PC-3 (cell line): Measurements from ENCODE around the gene GUCY2F. TPM values are rescaled to one million over a fixed set of nuclear protein-coding genes. Genes with fewer than 3 reads are reported as not detected.

Experiments
- ATAC-seq: fragments of 200-7000 bp; cut with Tn5 transposase; 2 replicates; pipeline ENCODE4 v1.9.1; 2020; ENCODE audit warnings: mild to moderate bottlenecking, moderate library complexity
- BruUV-seq: library from RNA; stranded (reverse); fragments of 400-500 nt; replicated peaks from 2 replicates; lab custom pipeline; 2021; lab: Mats Ljungman, UMichigan
- CTCF ChIA-PET: fragments of 300-600 bp; sonication (Branson Sonifier 250); formaldehyde crosslinking; loops from one replicate; lab custom pipeline; 2022; ENCODE audit warnings: antibody characterized with exemption; lab: Charles Lee
- POLR2A ChIA-PET: fragments of 300-600 bp; sonication (Branson Sonifier 250); formaldehyde crosslinking; loops from one replicate; lab custom pipeline; 2022; ENCODE audit warnings: antibody characterized with exemption; ENCODE audit not compliant: unreplicated experiment; lab: Charles Lee
- DNase-seq: peaks from one replicate; pipeline ENCODE4 v3.0.0-alpha.2; 2015
- H2AFZ ChIP-seq: fragments of 300-600 bp; sonication (generic); 2 replicates; pipeline ENCODE4 v1.6.0; 2016; ENCODE audit warnings: antibody characterized with exemption, low read length
- H3F3A ChIP-seq: fragments of 300-600 bp; sonication (generic); one replicate; pipeline ENCODE4 v1.6.0; 2017; ENCODE audit warnings: antibody characterized with exemption, low read length, control low read depth, mild to moderate bottlenecking; ENCODE audit not compliant: unreplicated experiment
- H3K27ac ChIP-seq: fragments of 300-600 bp; sonication (generic); 2 replicates; pipeline ENCODE4 v1.5.1; 2016; ENCODE audit warnings: mild to moderate bottlenecking, low read length
- H3K27me3 ChIP-seq: fragments of 300-600 bp; sonication (generic); 2 replicates; pipeline ENCODE4 v1.6.1; 2016; ENCODE audit warnings: low read length, mixed read lengths
- H3K36me3 ChIP-seq: fragments of 300-600 bp; sonication (generic); 2 replicates; pipeline ENCODE4 v1.6.1; 2016; ENCODE audit warnings: low read depth, mixed run types, low read length, mixed read lengths
- H3K4me1 ChIP-seq: fragments of 300-600 bp; sonication (generic); 2 replicates; pipeline ENCODE4 v1.5.1; 2016; ENCODE audit warnings: low read length; ENCODE audit not compliant: insufficient read depth
- H3K4me2 ChIP-seq: fragments of 300-600 bp; sonication (generic); 2 replicates; pipeline ENCODE4 v1.6.0; 2016; ENCODE audit warnings: low read length
- H3K4me3 ChIP-seq: fragments of 300-600 bp; sonication (generic); 2 replicates; pipeline ENCODE4 v1.5.1; 2016; ENCODE audit warnings: mild to moderate bottlenecking, low read length, mixed read lengths
- H3K79me2 ChIP-seq: fragments of 300-600 bp; sonication (generic); 2 replicates; pipeline ENCODE4 v1.6.1; 2017; ENCODE audit warnings: low read length, mixed read lengths
- H3K9ac ChIP-seq: fragments of 300-600 bp; sonication (generic); 2 replicates; pipeline ENCODE4 v1.6.0; 2016; ENCODE audit warnings: mild to moderate bottlenecking, low read length
- H3K9me2 ChIP-seq: fragments of 300-600 bp; sonication (generic); replicated peaks from 2 replicates; pipeline ENCODE4 v1.6.1; 2016; ENCODE audit warnings: mixed run types, low read length, mixed read lengths
- H3K9me3 ChIP-seq: fragments of 300-600 bp; sonication (generic); 2 replicates; pipeline ENCODE4 v1.6.1; 2016; ENCODE audit warnings: low read length, mixed read lengths
- H4K20me1 ChIP-seq: fragments of 300-600 bp; sonication (generic); 2 replicates; pipeline ENCODE4 v1.6.1; 2016; ENCODE audit warnings: low read length, mixed read lengths
- CTCF ChIP-seq: fragments of 300-600 bp; sonication (generic); conservative IDR thresholded peaks from 2 replicates; pipeline ENCODE4 v1.5.1; 2017; ENCODE audit warnings: antibody characterized with exemption, low read depth, mild to moderate bottlenecking, low read length
- EZH2 ChIP-seq: fragments of 300-600 bp; sonication (generic); IDR thresholded peaks from one replicate; pipeline ENCODE4 v1.6.1; 2017; ENCODE audit warnings: antibody characterized with exemption, mild to moderate bottlenecking, low read length; ENCODE audit not compliant: unreplicated experiment
- EZH2phosphoT487 ChIP-seq: fragments of 300-600 bp; sonication (generic); IDR thresholded peaks from 2 replicates; pipeline ENCODE4 v1.6.1; 2018; ENCODE audit warnings: mild to moderate bottlenecking, antibody characterized with exemption, low read length, borderline replicate concordance
- intact Hi-C: fragments of 100-400 bp; cut with micrococcal nuclease; formaldehyde crosslinking; loops from 2 replicates; pipeline ENCODE4 v1.9.0; 2023
- total RNA-seq: library from RNA; depleted of rRNA; stranded (reverse); fragments of >200 nt; gene quantifications from 2 replicates; pipeline ENCODE4 v1.2.3, GENCODE V29; 2014

The GUCY2F gene
- total RNA-seq, 1 experiment from 2014 or later: not detected

DNA sequence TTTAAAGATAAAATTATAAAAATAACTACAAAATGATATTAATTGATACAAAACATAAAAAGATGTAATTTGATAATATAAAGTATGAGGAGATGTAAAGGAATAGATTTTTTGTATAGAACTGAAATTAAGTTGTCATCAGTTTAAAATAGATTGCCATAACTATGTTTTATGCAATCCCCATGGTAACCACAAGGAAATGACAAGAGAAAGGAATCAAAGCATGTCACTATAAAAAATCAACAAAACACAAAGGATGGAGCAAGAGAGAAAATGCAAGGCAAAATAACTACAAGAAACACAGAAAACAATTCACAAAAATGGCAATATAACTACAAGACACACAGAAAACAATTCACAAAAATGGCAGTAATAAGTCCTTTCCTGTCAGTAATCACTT is 27.0 kb upstream of the GUCY2F start:
- CTCF ChIA-PET: no interaction called here
- Histone ChIP-seq H3K79me2 (no peaks in the 10 kb centered on the region), H2AFZ (no peak overlapping the region), H3K9me3 (no peaks in the 10 kb centered on the region), H3F3A (no peaks in the 10 kb centered on the region), H3K27me3 (peaks cover 4% of the 10 kb centered on the region; the same call in 1 of the 2 replicates), H3K9ac (no peak overlapping the region), H3K4me1 (no peaks in the 10 kb centered on the region), H3K9me2 (no peaks in the 10 kb centered on the region), H4K20me1 (no peaks in the 10 kb centered on the region), H3K27ac (no peak overlapping the region), H3K36me3 (no peaks in the 10 kb centered on the region), H3K4me3 (no peak overlapping the region), H3K4me2 (no peak overlapping the region)
- no peak for ATAC-seq
- POLR2A ChIA-PET: no interaction called here
- BruUV-seq: no TSS peak
- intact Hi-C loops: no loop called here
- no peak for DNase-seq
- no peak for TF ChIP-seq CTCF

- intact Hi-C loops: no loop called here
- ChIA-PET CTCF (no interaction called here), POLR2A (no interaction called here)
- no peak overlapping the region for H3K4me2 ChIP-seq
- no peak overlapping the region for H3K9ac ChIP-seq
- H3K4me3 ChIP-seq: no peak overlapping the region
- no peaks in the 10 kb centered on the region for H3K9me3 ChIP-seq
- H3K27me3 ChIP-seq: no peaks in the 10 kb centered on the region
- BruUV-seq: no TSS peak
- H4K20me1 ChIP-seq: no peaks in the 10 kb centered on the region
- H3F3A ChIP-seq: no peaks in the 10 kb centered on the region
- no peaks in the 10 kb centered on the region for H3K9me2 ChIP-seq
- no peak for DNase-seq
- no peaks in the 10 kb centered on the region for H3K36me3 ChIP-seq
- TF ChIP-seq EZH2: no peak
- no peak for TF ChIP-seq CTCF
- no peak for TF ChIP-seq EZH2phosphoT487
- H3K79me2 ChIP-seq: no peaks in the 10 kb centered on the region
- no peak overlapping the region for H3K27ac ChIP-seq
- no peaks in the 10 kb centered on the region for H3K4me1 ChIP-seq
- H2AFZ ChIP-seq: no peak overlapping the region
- ATAC-seq: no peak
Observed at GRCh38 chrX:109501176-109501575, 19.3 kb upstream of the GUCY2F start.

DNA sequence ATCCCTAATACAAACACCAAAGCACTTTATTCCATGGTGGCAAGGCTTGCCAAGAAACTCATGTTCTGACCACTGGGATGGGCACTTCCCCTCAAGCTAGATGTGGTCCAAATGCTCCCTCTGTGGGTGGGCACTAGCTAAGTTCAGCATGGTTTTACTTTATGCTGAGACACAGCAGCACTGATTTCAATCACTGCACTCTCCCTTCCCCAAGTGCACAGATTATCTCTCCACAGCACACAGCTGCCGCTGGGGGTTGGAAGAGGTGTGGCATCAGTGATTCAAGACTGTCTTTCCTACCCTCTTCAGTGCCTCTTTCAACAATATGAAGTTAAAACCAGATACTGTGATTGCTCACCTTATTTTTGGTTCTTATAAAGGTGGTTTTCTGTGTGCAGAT is 16.5 kb upstream of the GUCY2F start:
- no peaks in the 10 kb centered on the region for H3K79me2 ChIP-seq
- no peak overlapping the region for H3K4me3 ChIP-seq
- DNase-seq (no peak), ATAC-seq (no peak)
- H3K9me3 ChIP-seq: no peaks in the 10 kb centered on the region
- intact Hi-C loops: no loop called here
- BruUV-seq: no TSS peak
- no peak for TF ChIP-seq EZH2
- no peak for TF ChIP-seq CTCF
- no peak for TF ChIP-seq EZH2phosphoT487
- no peaks in the 10 kb centered on the region for H3K4me1 ChIP-seq
- CTCF ChIA-PET: no interaction called here
- H3K36me3 ChIP-seq: no peaks in the 10 kb centered on the region
- no peaks in the 10 kb centered on the region for H3K9me2 ChIP-seq
- POLR2A ChIA-PET: no interaction called here
- H3K27ac ChIP-seq: no peak overlapping the region
- no peak overlapping the region for H2AFZ ChIP-seq
- no peaks in the 10 kb centered on the region for H4K20me1 ChIP-seq
- no peaks in the 10 kb centered on the region for H3F3A ChIP-seq
- H3K9ac ChIP-seq: no peak overlapping the region
- no peak overlapping the region for H3K4me2 ChIP-seq
- no peaks in the 10 kb centered on the region for H3K27me3 ChIP-seq
